ENCODE data around the gene RERE. TPM values are rescaled to one million over a fixed set of nuclear protein-coding genes. Genes with fewer than 3 reads are reported as not detected.

Gene RERE
- total and polyA plus RNA-seq, 2 experiments from 2014 or later, result 148 to 170 TPM

DNA sequence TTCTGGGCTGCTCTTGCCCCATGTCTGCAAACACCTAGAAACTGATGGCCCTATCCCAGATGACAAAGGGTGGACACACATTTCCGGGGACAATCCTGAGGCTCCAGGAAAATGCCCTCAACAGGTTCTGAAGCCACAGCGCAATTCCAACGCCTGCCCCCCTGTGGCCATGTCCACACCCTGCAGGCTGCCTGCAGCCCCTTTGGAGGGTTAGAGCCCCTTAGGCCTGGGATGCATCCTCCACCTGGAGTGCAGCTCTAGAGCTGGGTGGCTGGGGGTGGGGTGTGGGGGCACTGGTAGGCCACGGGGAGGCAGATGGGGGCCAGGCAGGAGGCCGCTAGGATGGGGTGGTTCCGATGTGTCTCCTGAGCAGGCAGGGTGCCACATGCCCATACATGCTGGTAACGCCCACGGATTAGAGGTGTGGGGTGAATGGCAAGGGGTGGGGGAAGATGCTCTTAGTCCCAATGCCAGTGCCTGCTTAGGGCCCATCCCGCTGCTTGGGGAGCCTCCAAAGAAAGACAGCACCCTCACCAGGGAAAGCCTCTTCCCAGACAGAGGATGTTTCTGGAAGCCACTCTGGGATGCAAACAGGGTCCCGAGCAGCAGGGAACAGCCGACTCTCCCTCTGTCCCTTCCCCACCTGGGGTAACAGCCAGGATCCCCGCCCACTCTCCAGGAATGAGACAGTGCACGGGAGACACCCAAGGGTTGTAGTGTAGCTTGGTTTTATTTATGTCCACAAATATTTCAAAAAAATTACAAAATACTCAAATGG is 465.6 kb downstream of the RERE start:
- Histone ChIP-seq H3K4me1 (ENCODE audit: insufficient read depth) (peaks cover 10% of the 10 kb centered on the region; the same call in 1 of the 2 replicates), H3K27me3 (ENCODE audit: insufficient read depth) (no peaks in the 10 kb centered on the region), H3K4me3 (no peak overlapping the region), H3K79me2 (replicated peaks; ENCODE audit: insufficient read depth) (no peaks in the 10 kb centered on the region), H3K27ac (ENCODE audit: low read depth) (peak overlapping the region; percentile 69; the same call in 1 of the 2 replicates), H2AFZ (no peak overlapping the region), H3K36me3 (ENCODE audit: insufficient read depth) (0 out of 2 replicates have a peak, but pooled peaks cover 5% of the 10 kb centered on the region), H3K4me2 (no peak overlapping the region), H3K9me2 (ENCODE audit: insufficient read depth) (no peaks in the 10 kb centered on the region; the same call in 1 of the 2 replicates), H3F3A (replicated peaks; ENCODE audit: low read depth) (peaks cover 21% of the 10 kb centered on the region; the same call in 1 of the 2 replicates), H4K20me1 (replicated peaks; ENCODE audit: insufficient read depth) (peaks cover 10% of the 10 kb centered on the region; the same call in 1 of the 2 replicates)
- Mint-ChIP-seq H3K36me3 (ENCODE audit: low read depth) (peaks cover 35% of the 10 kb centered on the region), H3K4me3 (no peak overlapping the region), H3K9me3 (peaks cover 2% of the 10 kb centered on the region; the same call in 2 of the 3 replicates), H3K27ac (no peak overlapping the region; the same call in 1 of the 2 replicates), H3K27me3 (ENCODE audit: insufficient read depth, low read depth, poor library complexity) (peaks cover 33% of the 10 kb centered on the region), H3K4me1 (peaks cover 34% of the 10 kb centered on the region)
- DNase-seq (ENCODE audit: low spot score) (peak; percentile 82), ATAC-seq (peak; percentile 72)
- TF ChIP-seq EZH2phosphoT487 (IDR thresholded peaks at IDR 0.05; ENCODE audit: unreplicated experiment), result no peak
- TF ChIP-seq NANOG (IDR thresholded peaks at IDR 0.05; ENCODE audit: borderline replicate concordance), result no peak
- TF ChIP-seq, protein P1, sequence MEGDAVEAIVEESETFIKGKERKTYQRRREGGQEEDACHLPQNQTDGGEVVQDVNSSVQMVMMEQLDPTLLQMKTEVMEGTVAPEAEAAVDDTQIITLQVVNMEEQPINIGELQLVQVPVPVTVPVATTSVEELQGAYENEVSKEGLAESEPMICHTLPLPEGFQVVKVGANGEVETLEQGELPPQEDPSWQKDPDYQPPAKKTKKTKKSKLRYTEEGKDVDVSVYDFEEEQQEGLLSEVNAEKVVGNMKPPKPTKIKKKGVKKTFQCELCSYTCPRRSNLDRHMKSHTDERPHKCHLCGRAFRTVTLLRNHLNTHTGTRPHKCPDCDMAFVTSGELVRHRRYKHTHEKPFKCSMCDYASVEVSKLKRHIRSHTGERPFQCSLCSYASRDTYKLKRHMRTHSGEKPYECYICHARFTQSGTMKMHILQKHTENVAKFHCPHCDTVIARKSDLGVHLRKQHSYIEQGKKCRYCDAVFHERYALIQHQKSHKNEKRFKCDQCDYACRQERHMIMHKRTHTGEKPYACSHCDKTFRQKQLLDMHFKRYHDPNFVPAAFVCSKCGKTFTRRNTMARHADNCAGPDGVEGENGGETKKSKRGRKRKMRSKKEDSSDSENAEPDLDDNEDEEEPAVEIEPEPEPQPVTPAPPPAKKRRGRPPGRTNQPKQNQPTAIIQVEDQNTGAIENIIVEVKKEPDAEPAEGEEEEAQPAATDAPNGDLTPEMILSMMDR (conservative IDR thresholded peaks at IDR 0.05; ENCODE audit: low read depth in 2 of 2), result peak; percentile 77 to 86

DNA sequence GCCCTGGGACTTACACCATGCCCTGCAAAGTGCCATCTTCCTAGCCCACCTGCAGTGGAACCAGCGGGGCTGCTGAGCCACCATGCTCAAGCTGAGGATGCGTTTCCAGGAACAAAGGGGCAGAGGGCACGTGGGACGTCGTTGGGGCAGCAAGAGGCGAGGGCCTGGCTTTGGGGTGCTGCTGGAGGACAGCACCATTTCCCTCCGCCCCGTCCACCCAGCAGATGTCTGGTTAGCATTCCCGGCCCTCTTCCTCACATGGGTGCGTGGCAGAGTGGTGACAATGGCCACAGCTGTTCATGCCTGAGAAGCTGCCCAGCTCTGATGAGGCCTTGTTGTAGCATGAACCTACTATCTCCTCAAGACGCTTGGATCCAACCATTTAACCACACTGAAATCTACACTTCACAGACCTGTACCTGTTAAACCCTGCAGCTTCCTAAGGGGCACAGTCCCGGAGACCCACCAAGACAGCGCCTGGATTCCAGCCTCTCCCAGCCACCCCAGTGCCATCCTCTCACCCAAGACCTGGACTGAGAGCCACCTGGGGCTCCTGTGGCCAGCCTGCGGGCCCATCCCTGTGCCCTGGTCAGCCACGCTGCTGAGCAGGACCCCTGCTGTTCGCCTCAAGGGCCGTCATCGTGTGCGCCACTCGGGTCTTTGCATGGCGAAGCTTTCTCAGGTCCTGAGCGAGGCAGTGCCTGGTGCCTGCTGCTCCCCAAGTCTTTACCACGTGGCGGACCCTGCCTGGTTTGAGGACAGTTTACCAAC is 466.3 kb downstream of the RERE start:
- peaks cover 33% of the 10 kb centered on the region for H3K27me3 Mint-ChIP-seq (ENCODE audit: insufficient read depth, low read depth, poor library complexity)
- TF ChIP-seq ZNF114 (CRISPR knock-in tag; IDR thresholded peaks at IDR 0.05), result no peak
- TF ChIP-seq EZH2phosphoT487 (IDR thresholded peaks at IDR 0.05; ENCODE audit: unreplicated experiment), result no peak
- no peak for TF ChIP-seq ZNF331 (CRISPR knock-in tag; IDR thresholded peaks at IDR 0.05; ENCODE audit: low read depth)
- no peak for TF ChIP-seq EZH2 (IDR thresholded peaks at IDR 0.05; ENCODE audit: low read depth, unreplicated experiment)
- TF ChIP-seq, protein P1 (conservative IDR thresholded peaks at IDR 0.05; ENCODE audit: low read depth in 2 of 2), result no peak
- TF ChIP-seq CREB1 (CRISPR knock-in tag; IDR thresholded peaks at IDR 0.05; ENCODE audit: low read depth), result no peak
- no peak for TF ChIP-seq STAT1 (IDR thresholded peaks at IDR 0.05; ENCODE audit: unreplicated experiment)
- no peak for TF ChIP-seq REST (IDR thresholded peaks at IDR 0.05; ENCODE audit: unreplicated experiment)

More for the DNA sequence above, 466.3 kb downstream of the RERE start:
- Histone ChIP-seq H3K4me3 (no peak overlapping the region), H3K36me3 (ENCODE audit: insufficient read depth) (0 out of 2 replicates have a peak, but pooled peaks cover 5% of the 10 kb centered on the region), H3K4me1 (ENCODE audit: insufficient read depth) (peaks cover 10% of the 10 kb centered on the region; the same call in 1 of the 2 replicates), H3K27me3 (ENCODE audit: insufficient read depth) (no peaks in the 10 kb centered on the region), H3K79me2 (replicated peaks; ENCODE audit: insufficient read depth) (no peaks in the 10 kb centered on the region), H3F3A (replicated peaks; ENCODE audit: low read depth) (peaks cover 21% of the 10 kb centered on the region; the same call in 1 of the 2 replicates), H4K20me1 (replicated peaks; ENCODE audit: insufficient read depth) (peaks cover 8% of the 10 kb centered on the region; the same call in 1 of the 2 replicates), H3K4me2 (no peak overlapping the region), H2AFZ (no peak overlapping the region), H3K27ac (ENCODE audit: low read depth) (no peak overlapping the region), H3K9me2 (ENCODE audit: insufficient read depth) (no peaks in the 10 kb centered on the region; the same call in 1 of the 2 replicates)
- Mint-ChIP-seq H3K4me3 (no peak overlapping the region), H3K9me3 (peaks cover 2% of the 10 kb centered on the region; the same call in 2 of the 3 replicates), H3K4me1 (peaks cover 32% of the 10 kb centered on the region), H3K36me3 (ENCODE audit: low read depth) (peaks cover 27% of the 10 kb centered on the region), H3K27ac (no peak overlapping the region)
- ATAC-seq, result no peak; the same call in 2 of the 3 replicates
- DNase-seq (ENCODE audit: low spot score), result no peak
